ENCODE results near the gene SH3GL1. TPM values are rescaled to one million over a fixed set of nuclear protein-coding genes. Genes with fewer than 3 reads are reported as not detected.

The SH3GL1 gene
- total RNA-seq, 2 experiments from 2014 or later: 33.2 to 38.9 TPM

- Histone ChIP-seq H3K4me1 (ENCODE audit: insufficient read depth, low read length, poor library complexity, severe bottlenecking) (peaks cover 26% of the 10 kb centered on the region), H3K27ac (ENCODE audit: low read depth, low read length, poor library complexity, severe bottlenecking) (no peak overlapping the region), H3K79me2 (ENCODE audit: insufficient read depth, low read depth, low read length) (peaks cover 85% of the 10 kb centered on the region), H3K36me3 (ENCODE audit: insufficient read depth, low read length) (peaks cover 77% of the 10 kb centered on the region), H4K20me1 (ENCODE audit: insufficient read depth, low read length) (peaks cover 24% of the 10 kb centered on the region), H3K9me2 (ENCODE audit: insufficient read depth, low read length) (no peaks in the 10 kb centered on the region), H3K4me3 (ENCODE audit: low read depth, low read length, poor library complexity, severe bottlenecking) (no peak overlapping the region), H2AFZ (ENCODE audit: low read length) (no peak overlapping the region), H3K9me3 (ENCODE audit: low read length) (no peaks in the 10 kb centered on the region), H3K4me2 (ENCODE audit: low read length) (no peak overlapping the region)
- intact Hi-C loops (cut with micrococcal nuclease; ENCODE audit: unreplicated experiment): loop anchor here (10.0 kb wide), 1 partner anchor 389 kb away; the partner anchor contains the start of gene FEM1A
- TSS peak; percentile 31 for BruUV-seq (replicated peaks)
- no peak for DNase-seq (ENCODE audit: low spot score)
- no peak for TF ChIP-seq EZH2phosphoT487 (IDR thresholded peaks at IDR 0.05; ENCODE audit: borderline replicate concordance, low read depth, low read length)
- TF ChIP-seq CTCF (conservative IDR thresholded peaks at IDR 0.05; ENCODE audit: low read length): no peak
- ChIA-PET POLR2A (no interaction called here), CTCF (ENCODE audit: unreplicated experiment) (no interaction called here)
Measured at GRCh38 chr19:4405977-4406376, 5.6 kb upstream of the SH3GL1 start.

- Histone ChIP-seq H3K4me2 (ENCODE audit: low read length) (peak overlapping the region; percentile 99), H3K4me1 (ENCODE audit: insufficient read depth, low read length, poor library complexity, severe bottlenecking) (peaks cover 38% of the 10 kb centered on the region), H3K79me2 (ENCODE audit: insufficient read depth, low read depth, low read length) (peaks cover 80% of the 10 kb centered on the region), H3K27ac (ENCODE audit: low read depth, low read length, poor library complexity, severe bottlenecking) (peak overlapping the region; percentile 70), H3K36me3 (ENCODE audit: insufficient read depth, low read length) (peaks cover 60% of the 10 kb centered on the region), H3K9me2 (ENCODE audit: insufficient read depth, low read length) (no peaks in the 10 kb centered on the region), H3K4me3 (ENCODE audit: low read depth, low read length, poor library complexity, severe bottlenecking) (peak overlapping the region; percentile 99), H2AFZ (ENCODE audit: low read length) (peak overlapping the region; percentile 29; the same call in 1 of the 2 replicates), H3K9me3 (ENCODE audit: low read length) (no peaks in the 10 kb centered on the region), H4K20me1 (ENCODE audit: insufficient read depth, low read length) (peaks cover 29% of the 10 kb centered on the region)
- ChIA-PET POLR2A (no interaction called here), CTCF (ENCODE audit: unreplicated experiment) (no interaction called here)
- no TSS peak for BruUV-seq (replicated peaks)
- peak; percentile 37 for DNase-seq (ENCODE audit: low spot score)
- intact Hi-C loops (cut with micrococcal nuclease; ENCODE audit: unreplicated experiment): loop anchor here (5.0 to 10.0 kb wide), 2 partner anchors 69 to 392 kb away; partner anchors contain the start of genes FEM1A and HDGFL2
- TF ChIP-seq EZH2phosphoT487 (IDR thresholded peaks at IDR 0.05; ENCODE audit: borderline replicate concordance, low read depth, low read length): no peak
- TF ChIP-seq CTCF (conservative IDR thresholded peaks at IDR 0.05; ENCODE audit: low read length): no peak
Measured at GRCh38 chr19:4403005-4403761, 2.8 kb upstream of the SH3GL1 start.

Data from OCI-LY7 (cell line).